Measurements from ENCODE around the gene FSTL4.

- TF ChIP-seq ZNF839 (CRISPR knock-in tag; IDR thresholded peaks at IDR 0.05; ENCODE audit: borderline replicate concordance), result no peak
- no peak for TF ChIP-seq ELF3 (CRISPR knock-in tag; IDR thresholded peaks at IDR 0.05)
- TF ChIP-seq GMEB2 (CRISPR knock-in tag; IDR thresholded peaks at IDR 0.05; ENCODE audit: low read depth), result no peak
- TF ChIP-seq ZFP36L1 (CRISPR knock-in tag; IDR thresholded peaks at IDR 0.05), result no peak
- no peak for TF ChIP-seq ZNF274 (CRISPR knock-in tag; IDR thresholded peaks at IDR 0.05)
- no peak for TF ChIP-seq RFX5 (IDR thresholded peaks at IDR 0.05; ENCODE audit: low read depth, low read length)
- TF ChIP-seq FOXP4 (CRISPR knock-in tag; IDR thresholded peaks at IDR 0.05), result no peak
- TF ChIP-seq JUND (CRISPR knock-in tag; IDR thresholded peaks at IDR 0.05), result no peak
These were observed 359.3 kb downstream of the FSTL4 start for GRCh38 chr5:133253070-133253469.

All from HepG2 (cell line).